ENCODE measurements around the gene ACSL3. TPM values are rescaled to one million over a fixed set of nuclear protein-coding genes. Genes with fewer than 3 reads are reported as not detected.

Gene ACSL3
- total RNA-seq, 4 donors from 2014 or later: 42.4 to 72.2 (median 62.2) TPM

- TF ChIP-seq CTCF (IDR thresholded peaks at IDR 0.05): no peak
- no peak for DNase-seq (ENCODE audit: low spot score)
Observed at GRCh38 chr2:222942561-222942960, 81.7 kb downstream of the ACSL3 start.

GRCh38 chr2:222942977-222943376 is 82.1 kb downstream of the ACSL3 start:
- no peak for DNase-seq (ENCODE audit: low spot score)
- ATAC-seq (ENCODE audit: low FRiP score): no peak
- TF ChIP-seq CTCF (IDR thresholded peaks at IDR 0.05): no peak

More at GRCh38 chr2:222942561-222942960, 81.7 kb downstream of the ACSL3 start:
- no peak for ATAC-seq (ENCODE audit: low FRiP score)

- TF ChIP-seq CTCF (IDR thresholded peaks at IDR 0.05): no peak
- DNase-seq (ENCODE audit: low spot score): no peak
- no peak for ATAC-seq (ENCODE audit: low FRiP score)
Observed at GRCh38 chr2:222943820-222944219, 83.0 kb downstream of the ACSL3 start.

GRCh38 chr2:222944552-222944951 is 83.7 kb downstream of the ACSL3 start:
- ATAC-seq (ENCODE audit: low FRiP score) (no peak), DNase-seq (ENCODE audit: low spot score) (no peak)
- no peak for TF ChIP-seq CTCF (IDR thresholded peaks at IDR 0.05)

GRCh38 chr2:222944971-222945740 is 84.3 kb downstream of the ACSL3 start:
- TF ChIP-seq CTCF (IDR thresholded peaks at IDR 0.05): no peak
- ATAC-seq (ENCODE audit: low FRiP score): no peak
- DNase-seq (ENCODE audit: low spot score): no peak

GRCh38 chr2:222945887-222946286 is 85.1 kb downstream of the ACSL3 start:
- no peak for ATAC-seq (ENCODE audit: low FRiP score)

More at GRCh38 chr2:222945887-222946286, 85.1 kb downstream of the ACSL3 start:
- DNase-seq (ENCODE audit: low spot score): no peak
- TF ChIP-seq CTCF (IDR thresholded peaks at IDR 0.05): no peak
